ENCODE measurements around the gene PHYHD1.

PHYHD1 gene

GRCh38 chr9:128916204-128916603 is 4.6 kb upstream of the PHYHD1 start:
- no peak for DNase-seq (ENCODE audit: low spot score)
- no peak for TF ChIP-seq CTCF (IDR thresholded peaks at IDR 0.05)
- H3K4me3 ChIP-seq: peak overlapping the region; percentile 0
- H3K27ac ChIP-seq: peak overlapping the region; percentile 92 to 94

GRCh38 chr9:128916745-128917144 is 4.0 kb upstream of the PHYHD1 start:
- no peak for DNase-seq (ENCODE audit: low spot score)
- Histone ChIP-seq H3K27ac (peak overlapping the region; percentile 92 to 94), H3K4me3 (peak overlapping the region; percentile 0)
- TF ChIP-seq CTCF (IDR thresholded peaks at IDR 0.05): no peak

GRCh38 chr9:128917151-128917849 is 3.5 kb upstream of the PHYHD1 start:
- Histone ChIP-seq H3K27ac (peak overlapping the region; percentile 92 to 94), H3K4me3 (no peak overlapping the region)
- DNase-seq (ENCODE audit: low spot score): peak; percentile 89
- TF ChIP-seq CTCF (IDR thresholded peaks at IDR 0.05): no peak

- H3K27ac ChIP-seq: peak overlapping the region; percentile 94
- TF ChIP-seq CTCF (IDR thresholded peaks at IDR 0.05): no peak
- DNase-seq (ENCODE audit: low spot score): no peak
- H3K4me3 ChIP-seq: no peak overlapping the region
Observed at GRCh38 chr9:128918921-128919320, 1.9 kb upstream of the PHYHD1 start.

- Histone ChIP-seq H3K27ac (peak overlapping the region; percentile 94), H3K4me3 (no peak overlapping the region)
- no peak for TF ChIP-seq CTCF (IDR thresholded peaks at IDR 0.05)
- DNase-seq (ENCODE audit: low spot score): no peak
Observed at GRCh38 chr9:128919402-128920089, 1.2 kb upstream of the PHYHD1 start.

- Histone ChIP-seq H3K27ac (peak overlapping the region; percentile 94), H3K4me3 (peak overlapping the region; percentile 76)
- DNase-seq (ENCODE audit: low spot score): no peak
- TF ChIP-seq CTCF (IDR thresholded peaks at IDR 0.05): no peak
Observed at GRCh38 chr9:128921881-128922763, 1.3 kb downstream of the PHYHD1 start.

Measured in coronary artery (tissue), 2 donors.